HCT116 (cell line): ENCODE results near the gene GFM1. TPM values are rescaled to one million over a fixed set of nuclear protein-coding genes. Genes with fewer than 3 reads are reported as not detected.

ENCODE experiments used
- ATAC-seq: fragments of 200-7000 bp; cut with Tn5 transposase; 2 replicates; pipeline ENCODE4 v1.9.1; 2020; ENCODE audit warnings: mild to moderate bottlenecking, moderate library complexity
- BruUV-seq: library from RNA; stranded (reverse); fragments of 400-500 nt; replicated peaks from 2 replicates; lab custom pipeline; 2021; lab: Mats Ljungman, UMichigan
- CTCF ChIA-PET: fragments of 300-600 bp; sonication (Branson Sonifier 250); formaldehyde crosslinking; loops from one replicate; lab custom pipeline; 2021; ENCODE audit warnings: antibody characterized with exemption; lab: Charles Lee
- POLR2A ChIA-PET: fragments of 300-600, 350-600 bp; sonication (Branson Sonifier 250); formaldehyde crosslinking; loops from one replicate; lab custom pipeline; 2021; ENCODE audit warnings: antibody characterized with exemption; lab: Charles Lee
- RAD21 ChIA-PET, 2 experiments: fragments of 300-600 bp; sonication (Branson Sonifier 250); formaldehyde crosslinking; loops; one replicate each; lab custom pipeline; 2023; ENCODE audit warnings: low total read pairs in 2 of 2; ENCODE audit not compliant: uncharacterized antibody in 2 of 2, unreplicated experiment in 2 of 2, low non-redundant PET in 1 of 2; lab: Charles Lee
- DNase-seq: peaks from one replicate; pipeline ENCODE4 v3.0.0-alpha.2; 2010; ENCODE audit warnings: low read depth, low spot score
- H2AFZ ChIP-seq: fragments of 200-600 bp; shearing (Covaris generic), sonication (generic); 2 replicates; pipeline ENCODE4 v1.6.1; 2017; ENCODE audit warnings: low read depth, mixed run types, mixed read lengths, antibody characterized with exemption, low read length; ENCODE audit not compliant: poor library complexity, severe bottlenecking
- H3K27ac ChIP-seq: 2 replicates; pipeline ENCODE4 v1.5.1; 2012; ENCODE audit warnings: low read depth, low read length
- H3K27me3 ChIP-seq: fragments of 200-600 bp; sonication (generic); 2 replicates; pipeline ENCODE4 v1.6.1; 2016; ENCODE audit warnings: mixed run types, low read length, mixed read lengths; ENCODE audit not compliant: insufficient read depth
- H3K36me3 ChIP-seq, 2 experiments: fragments of 200-500 bp in 1 of 2; fragments of 200-600 bp in 1 of 2; sonication (Bioruptor generic) in 1 of 2; sonication (generic) in 1 of 2; 2 replicates each; pipeline versions ENCODE4 v1.5.1 to v1.6.1; 2014 to 2016; ENCODE audit warnings: low read length in 2 of 2, inconsistent platforms in 1 of 2, mixed read lengths in 1 of 2, mixed run types in 1 of 2; ENCODE audit not compliant: insufficient read depth in 2 of 2, control insufficient read depth in 1 of 2
- H3K4me1 ChIP-seq, 2 experiments: fragments of 200-600 bp in 1 of 2; sonication (generic) in 1 of 2; 2 replicates each; pipeline versions ENCODE4 v1.5.1 to v1.6.1; 2012 to 2017; ENCODE audit warnings: low read length in 2 of 2, inconsistent platforms in 1 of 2, mild to moderate bottlenecking in 1 of 2, mixed read lengths in 1 of 2, mixed run types in 1 of 2, moderate library complexity in 1 of 2; ENCODE audit not compliant: insufficient read depth in 2 of 2, control insufficient read depth in 1 of 2
- H3K4me2 ChIP-seq: fragments of 200-600 bp; sonication (generic); 2 replicates; pipeline ENCODE4 v1.6.1; 2017; ENCODE audit warnings: mixed run types, low read length, mixed read lengths
- H3K4me3 ChIP-seq, 2 experiments: fragments of 200-600 bp in 1 of 2; sonication (generic) in 1 of 2; replicated peaks in 1 of 2; 2 replicates each; pipeline ENCODE4 v1.5.1; 2011 to 2016; ENCODE audit warnings: low read length in 2 of 2, control low read depth in 1 of 2, low read depth in 1 of 2, mild to moderate bottlenecking in 1 of 2, mixed read lengths in 1 of 2, mixed run types in 1 of 2
- H3K79me2 ChIP-seq: fragments of 200-600 bp; sonication (generic); 2 replicates; pipeline ENCODE4 v1.6.1; 2017; ENCODE audit warnings: mild to moderate bottlenecking, mixed run types, low read length, moderate library complexity, mixed read lengths; ENCODE audit not compliant: insufficient read depth
- H3K9ac ChIP-seq: fragments of 200-600 bp; sonication (generic); 2 replicates; pipeline ENCODE4 v1.6.1; 2016; ENCODE audit warnings: low read length, mixed read lengths
- H3K9me2 ChIP-seq: fragments of 200-600 bp; sonication (generic), shearing (Covaris generic); 2 replicates; pipeline ENCODE4 v1.6.1; 2017; ENCODE audit warnings: mixed run types, mild to moderate bottlenecking, moderate library complexity; ENCODE audit not compliant: insufficient read depth
- H3K9me3 ChIP-seq, 2 experiments: fragments of 200-500 bp in 1 of 2; fragments of 200-600 bp in 1 of 2; sonication (Bioruptor generic) in 1 of 2; sonication (generic) in 1 of 2; 2 replicates each; pipeline ENCODE4 v1.6.1; 2014 to 2017; ENCODE audit warnings: low read length in 2 of 2, mixed read lengths in 2 of 2, inconsistent platforms in 1 of 2, low read depth in 1 of 2, mild to moderate bottlenecking in 1 of 2, mixed run types in 1 of 2, moderate library complexity in 1 of 2; ENCODE audit not compliant: control insufficient read depth in 1 of 2, insufficient read depth in 1 of 2
- H4K20me1 ChIP-seq: fragments of 200-600 bp; sonication (generic), shearing (Covaris generic); 2 replicates; pipeline ENCODE4 v1.6.1; 2017; ENCODE audit warnings: mixed run types, mild to moderate bottlenecking, moderate library complexity; ENCODE audit not compliant: insufficient read depth
- EGR1 ChIP-seq: IDR thresholded peaks from 2 replicates; pipeline ENCODE4 v1.6.1; 2012; ENCODE audit warnings: low read depth
- ELF1 ChIP-seq: IDR thresholded peaks from 2 replicates; pipeline ENCODE4 v1.6.1; 2012; ENCODE audit warnings: low read depth, borderline replicate concordance
- JUND ChIP-seq: IDR thresholded peaks from 2 replicates; pipeline ENCODE4 v1.6.1; 2012
- POLR2AphosphoS5 ChIP-seq: IDR thresholded peaks from 2 replicates; pipeline ENCODE4 v1.6.1; 2011; ENCODE audit warnings: mild to moderate bottlenecking, low read depth, low read length, moderate library complexity
- RAD21 ChIP-seq: IDR thresholded peaks from 2 replicates; pipeline ENCODE4 v1.6.1; 2012; ENCODE audit warnings: low read depth, mild to moderate bottlenecking
- SIN3A ChIP-seq: IDR thresholded peaks from 2 replicates; pipeline ENCODE4 v1.6.1; 2012; ENCODE audit warnings: low read depth
- YY1 ChIP-seq: IDR thresholded peaks from 2 replicates; pipeline ENCODE4 v1.6.1; 2011; ENCODE audit warnings: low read length, low read depth, moderate library complexity, mild to moderate bottlenecking; ENCODE audit not compliant: insufficient replicate concordance; ENCODE audit errors: extremely low read depth
- ZFX ChIP-seq: fragments of 450-650 bp; IDR thresholded peaks from 2 replicates; pipeline ENCODE4 v1.6.1; 2017
- ZNF274 ChIP-seq: fragments of 200-500 bp; sonication (Bioruptor generic); IDR thresholded peaks from 2 replicates; pipeline ENCODE4 v1.6.1; 2014; ENCODE audit warnings: mild to moderate bottlenecking, low read depth, low read length, inconsistent platforms
- intact Hi-C: fragments of 100-400 bp; cut with micrococcal nuclease; formaldehyde crosslinking; loops from 2 replicates; pipeline ENCODE4 v1.10.0; 2022
- total RNA-seq: library from RNA; stranded (reverse); gene quantifications from one replicate; pipeline ENCODE4 v1.2.1, GENCODE V29; 2021; ENCODE audit not compliant: unreplicated experiment
- TF ChIP-seq, protein P1 (sequence below): IDR thresholded peaks from 2 replicates; pipeline ENCODE4 v1.6.1; 2012
- TF ChIP-seq, protein P2 (sequence below), 3 experiments: fragments of 200-600 bp in 1 of 3; sonication (generic) in 1 of 3; IDR thresholded peaks in 2 of 3; conservative IDR thresholded peaks in 1 of 3; 2 replicates each; pipeline ENCODE4 v1.5.1; 2012 to 2017; ENCODE audit warnings: low read depth in 2 of 3, low read length in 2 of 3, antibody characterized with exemption in 1 of 3, borderline replicate concordance in 1 of 3, control low read depth in 1 of 3, mild to moderate bottlenecking in 1 of 3, mixed read lengths in 1 of 3, mixed run types in 1 of 3, moderate library complexity in 1 of 3; ENCODE audit not compliant: insufficient read depth in 1 of 3

Gene GFM1
- total RNA-seq, 1 experiment from 2014 or later: 38.7 TPM

DNA sequence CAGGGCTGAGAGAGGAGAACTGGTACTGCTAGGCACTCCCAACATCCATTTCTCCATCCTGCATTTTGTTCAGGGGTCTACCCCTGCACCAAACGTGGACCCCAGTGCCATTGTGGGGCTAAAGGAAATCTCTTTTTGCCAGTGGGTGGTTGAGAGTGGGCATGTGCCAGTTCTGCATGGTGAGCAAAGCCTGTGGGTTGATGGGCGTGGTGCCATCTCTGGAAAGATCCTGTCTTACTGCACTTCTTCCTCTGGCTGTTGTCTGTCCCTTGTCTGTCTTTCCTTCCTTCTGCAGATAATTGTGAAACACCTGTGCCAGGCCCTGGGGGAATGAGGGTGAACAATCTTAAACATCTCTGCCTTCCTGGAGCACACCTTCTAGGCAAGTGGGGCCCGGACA is 89.3 kb downstream of the GFM1 start:
- H3K4me1 ChIP-seq: no peaks in the 10 kb centered on the region
- H3K4me2 ChIP-seq: no peak overlapping the region
- BruUV-seq: no TSS peak
- H3K36me3 ChIP-seq: no peaks in the 10 kb centered on the region
- H3K27me3 ChIP-seq: no peaks in the 10 kb centered on the region
- no peak overlapping the region for H3K9ac ChIP-seq
- peaks cover 3 to 7% of the 10 kb centered on the region in 2 experiments; a peak in 1 of 4 replicates for H3K9me3 ChIP-seq
- ChIA-PET RAD21 (no interaction called here), CTCF (no interaction called here), POLR2A (no interaction called here)
- H3K79me2 ChIP-seq: no peaks in the 10 kb centered on the region
- H3K4me3 ChIP-seq: no peak overlapping the region
- DNase-seq (no peak), ATAC-seq (no peak)
- H2AFZ ChIP-seq: no peak overlapping the region
- no peak overlapping the region for H3K27ac ChIP-seq
- TF ChIP-seq ZNF274 (no peak), YY1 (no peak), JUND (no peak), RAD21 (no peak), ELF1 (no peak), EGR1 (no peak), POLR2AphosphoS5 (no peak), ZFX (no peak), SIN3A (no peak)
- TF ChIP-seq, protein P1, sequence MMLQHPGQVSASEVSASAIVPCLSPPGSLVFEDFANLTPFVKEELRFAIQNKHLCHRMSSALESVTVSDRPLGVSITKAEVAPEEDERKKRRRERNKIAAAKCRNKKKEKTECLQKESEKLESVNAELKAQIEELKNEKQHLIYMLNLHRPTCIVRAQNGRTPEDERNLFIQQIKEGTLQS: no peak
- TF ChIP-seq, protein P2, sequence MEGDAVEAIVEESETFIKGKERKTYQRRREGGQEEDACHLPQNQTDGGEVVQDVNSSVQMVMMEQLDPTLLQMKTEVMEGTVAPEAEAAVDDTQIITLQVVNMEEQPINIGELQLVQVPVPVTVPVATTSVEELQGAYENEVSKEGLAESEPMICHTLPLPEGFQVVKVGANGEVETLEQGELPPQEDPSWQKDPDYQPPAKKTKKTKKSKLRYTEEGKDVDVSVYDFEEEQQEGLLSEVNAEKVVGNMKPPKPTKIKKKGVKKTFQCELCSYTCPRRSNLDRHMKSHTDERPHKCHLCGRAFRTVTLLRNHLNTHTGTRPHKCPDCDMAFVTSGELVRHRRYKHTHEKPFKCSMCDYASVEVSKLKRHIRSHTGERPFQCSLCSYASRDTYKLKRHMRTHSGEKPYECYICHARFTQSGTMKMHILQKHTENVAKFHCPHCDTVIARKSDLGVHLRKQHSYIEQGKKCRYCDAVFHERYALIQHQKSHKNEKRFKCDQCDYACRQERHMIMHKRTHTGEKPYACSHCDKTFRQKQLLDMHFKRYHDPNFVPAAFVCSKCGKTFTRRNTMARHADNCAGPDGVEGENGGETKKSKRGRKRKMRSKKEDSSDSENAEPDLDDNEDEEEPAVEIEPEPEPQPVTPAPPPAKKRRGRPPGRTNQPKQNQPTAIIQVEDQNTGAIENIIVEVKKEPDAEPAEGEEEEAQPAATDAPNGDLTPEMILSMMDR (IDR thresholded peaks at IDR 0.05 in 2 of 3, conservative IDR thresholded peaks at IDR 0.05 in 1 of 3; ENCODE audit: borderline replicate concordance in 1 of 3, insufficient read depth in 1 of 3, low read depth in 2 of 3, low read length in 2 of 3): no peak
- intact Hi-C loops: no loop called here
- H4K20me1 ChIP-seq: no peaks in the 10 kb centered on the region
- H3K9me2 ChIP-seq: no peaks in the 10 kb centered on the region
